ENCODE data around the gene PERM1. TPM values are rescaled to one million over a fixed set of nuclear protein-coding genes. Genes with fewer than 3 reads are reported as not detected.
"Not testable (repeated sequence)": the region's sequence is repeated elsewhere in the genome, so short reads cannot be mapped to it uniquely, and the experiment has no call there.

PERM1 gene
- total RNA-seq, 1 donor from 2014 or later: 170 TPM

GRCh38 chr1:999725-1000356, 17.9 kb upstream of the PERM1 start, which contains the start of gene HES4:
TSS of gene HES4 (minus strand) at chr1:1000097. CDS start at chr1:999973, 124 bp downstream.
- DNase-seq: peak; percentile 96
- intact Hi-C loops (cut with DNase I): no loop called here
- peak; percentile 77 for ATAC-seq (ENCODE audit: poor library complexity)

DNA sequence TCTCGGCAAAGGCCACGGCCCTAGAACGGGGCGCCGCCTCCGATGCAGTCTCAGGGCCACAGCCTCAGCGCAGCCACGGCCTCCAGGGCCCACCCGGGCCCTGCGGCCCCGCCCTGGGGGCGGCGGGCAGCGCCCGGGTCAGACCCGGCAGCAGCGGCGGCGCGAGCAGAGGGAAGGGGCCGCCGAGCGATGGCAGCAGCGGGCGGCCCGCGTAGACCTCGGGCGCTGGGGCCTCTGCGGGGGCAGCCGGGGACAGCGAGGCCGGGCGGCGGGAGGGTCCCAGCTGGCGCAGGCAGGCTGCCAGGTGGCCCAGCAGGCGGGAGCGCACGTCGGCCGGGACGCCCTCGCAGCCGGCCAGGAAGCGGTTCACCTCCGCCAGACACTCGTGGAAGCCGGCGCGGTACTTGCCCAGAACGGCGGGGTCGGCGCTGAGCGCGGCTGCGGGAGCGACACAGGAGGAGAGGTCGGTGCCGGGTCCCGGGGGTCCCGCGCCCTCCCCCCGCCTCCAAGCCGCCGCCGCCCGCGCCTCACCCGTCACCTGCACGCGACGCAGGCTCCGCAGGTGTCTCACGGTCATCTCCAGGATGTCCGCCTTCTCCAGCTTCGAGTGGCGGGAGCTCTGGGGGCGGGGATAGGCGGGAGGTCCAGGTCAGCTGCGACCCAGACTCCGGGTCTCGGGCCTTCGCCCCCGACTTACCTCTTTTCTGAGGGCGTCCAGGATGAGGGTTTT, 17.3 kb upstream of the PERM1 start:
- ATAC-seq (ENCODE audit: poor library complexity) (peak; percentile 2), DNase-seq (no peak)
- intact Hi-C loops (cut with DNase I): no loop called here

- ATAC-seq (ENCODE audit: poor library complexity) (no peak), DNase-seq (no peak)
- intact Hi-C loops (cut with DNase I): no loop called here
These were observed 16.8 kb upstream of the PERM1 start for GRCh38 chr1:998745-998994.

DNA sequence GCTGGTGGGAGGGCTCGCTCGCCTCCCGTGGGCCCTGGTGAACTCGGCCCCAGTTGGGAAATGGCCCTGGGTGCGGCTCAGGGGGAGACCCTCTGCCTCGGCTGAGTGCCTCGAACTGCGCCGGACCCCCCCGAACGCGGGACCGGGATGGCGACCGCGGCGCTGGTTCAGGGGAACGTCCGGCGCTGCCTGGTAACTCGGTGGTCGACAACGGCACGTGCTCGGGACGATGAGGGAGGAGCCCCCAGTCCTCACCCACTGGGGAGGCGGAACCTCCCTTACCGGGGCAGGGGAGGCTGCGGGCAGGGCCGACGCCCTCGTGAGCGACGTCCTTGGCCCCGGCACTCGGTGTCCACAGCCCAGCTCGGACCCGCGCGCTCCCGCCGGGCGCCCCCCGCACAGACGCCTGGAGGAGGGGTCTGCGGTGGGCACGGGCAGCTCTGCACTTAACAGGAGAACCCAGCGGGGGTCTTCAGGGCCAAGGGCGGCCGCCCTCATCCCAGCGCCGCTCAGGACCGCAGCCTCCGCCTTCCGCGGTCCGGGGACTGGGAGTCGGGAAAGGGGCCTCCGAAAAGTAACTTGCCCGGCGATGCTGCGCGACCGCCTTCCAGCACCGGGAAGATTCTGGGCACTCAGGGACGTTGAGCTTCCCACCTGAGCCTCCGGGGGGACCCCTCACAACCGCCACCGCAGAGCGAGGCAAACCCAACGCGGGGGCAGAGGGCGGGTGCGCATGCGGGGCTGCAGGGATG, 16.3 kb upstream of the PERM1 start:
- ATAC-seq (ENCODE audit: poor library complexity) (no peak), DNase-seq (no peak)
- intact Hi-C loops (cut with DNase I): no loop called here

DNA sequence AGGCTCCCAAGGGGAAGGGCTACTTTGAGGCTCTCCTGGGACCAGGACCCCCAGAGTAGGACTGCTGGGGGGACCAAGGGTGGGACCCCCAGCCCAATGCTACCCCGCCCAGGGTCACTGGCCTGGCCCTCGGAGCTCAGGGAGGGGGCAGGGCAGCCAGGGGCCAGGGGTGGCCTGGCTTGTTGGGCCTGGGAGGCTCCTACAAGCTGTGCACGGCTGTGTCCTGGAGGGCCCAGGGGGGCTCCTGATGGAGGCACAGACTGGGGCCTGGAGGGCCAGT, 15.8 kb upstream of the PERM1 start:
- intact Hi-C loops (cut with DNase I): no loop called here
- DNase-seq (no peak), ATAC-seq (ENCODE audit: poor library complexity) (no peak)

DNA sequence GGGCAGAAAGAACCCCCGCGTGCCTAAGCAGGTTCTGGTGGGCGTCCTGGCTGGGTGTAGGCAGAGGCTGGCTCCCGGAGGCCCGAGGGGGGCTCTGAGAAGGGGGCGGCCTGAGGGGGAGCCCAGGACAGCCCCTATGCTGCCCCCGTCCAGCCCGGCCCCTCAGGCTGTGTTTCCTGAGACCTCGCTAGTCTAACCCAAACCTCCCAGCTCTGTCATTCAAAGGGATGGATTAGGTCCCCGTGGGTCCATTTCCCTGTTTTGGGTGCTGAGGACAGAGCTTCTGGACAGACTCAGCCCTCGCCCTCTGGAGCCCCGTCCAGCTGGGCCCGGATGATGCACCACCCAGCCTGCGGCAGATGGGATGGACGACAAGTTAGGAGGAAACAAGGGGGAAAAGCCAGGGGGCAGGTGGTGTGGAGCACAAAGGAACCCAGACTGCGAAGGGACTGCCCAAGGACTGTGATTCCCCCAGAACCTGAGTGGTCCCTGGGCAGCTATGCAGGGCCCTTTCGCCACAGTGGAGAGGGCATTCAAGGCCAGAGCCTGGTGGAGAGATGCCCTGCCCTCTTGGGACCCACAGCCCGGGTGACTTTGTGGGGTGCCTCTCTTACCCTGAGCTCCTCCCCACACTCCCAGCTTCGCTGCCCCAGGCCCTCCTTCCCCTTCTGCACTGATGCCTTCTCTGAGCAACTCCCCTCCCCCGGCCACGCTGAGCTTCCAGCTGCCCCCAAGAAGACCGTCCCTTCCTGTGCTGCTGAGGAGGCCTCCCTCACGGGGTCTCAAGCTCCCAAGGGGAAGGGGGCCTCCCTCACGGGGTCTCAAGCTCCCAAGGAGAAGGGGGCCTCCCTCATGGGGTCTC, 15.2 kb upstream of the PERM1 start:
- DNase-seq: no peak
- ATAC-seq (ENCODE audit: poor library complexity): no peak
- intact Hi-C loops (cut with DNase I): no loop called here

GRCh38 chr1:995665-996633, 14.1 kb upstream of the PERM1 start:
- no peak for DNase-seq
- intact Hi-C loops (cut with DNase I): no loop called here
- no peak for ATAC-seq (ENCODE audit: poor library complexity)

- intact Hi-C loops (cut with DNase I); DNase-seq; ATAC-seq (ENCODE audit: poor library complexity): not testable (repeated sequence)
These were observed 12.7 kb upstream of the PERM1 start for GRCh38 chr1:994546-994945.

- no peak for DNase-seq
- no peak for ATAC-seq (ENCODE audit: poor library complexity)
- intact Hi-C loops (cut with DNase I): no loop called here
These were observed 11.6 kb upstream of the PERM1 start for GRCh38 chr1:993379-993995.

- DNase-seq (no peak), ATAC-seq (ENCODE audit: poor library complexity) (no peak)
- intact Hi-C loops (cut with DNase I): no loop called here
These were observed 10.5 kb upstream of the PERM1 start for GRCh38 chr1:992362-992761.

- intact Hi-C loops (cut with DNase I): no loop called here
These were observed 10.0 kb upstream of the PERM1 start for GRCh38 chr1:991895-992294.

DNA sequence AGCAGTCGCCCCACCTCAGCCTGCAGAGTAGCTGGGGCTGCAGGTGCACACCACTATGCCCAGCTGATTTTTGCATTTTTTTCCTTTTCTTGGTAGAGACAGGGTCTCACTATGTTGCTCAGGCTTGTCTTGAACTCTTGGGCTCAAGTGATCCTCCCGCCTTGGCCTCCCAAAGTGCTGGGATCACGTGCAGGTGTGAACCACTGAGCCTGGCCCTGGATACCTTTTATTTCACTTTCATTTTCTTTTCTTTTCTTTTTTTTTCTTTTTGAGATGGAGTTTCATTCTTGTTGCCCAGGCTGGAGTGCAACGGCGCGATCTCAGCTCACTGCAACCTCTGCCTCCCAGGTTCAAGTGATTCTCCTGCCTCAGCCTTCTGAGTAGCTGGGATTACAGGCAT, 9.4 kb upstream of the PERM1 start:
- intact Hi-C loops (cut with DNase I); ATAC-seq (ENCODE audit: poor library complexity); DNase-seq: not testable (repeated sequence)

More at GRCh38 chr1:991895-992294, 10.0 kb upstream of the PERM1 start:
- ATAC-seq (ENCODE audit: poor library complexity) (no peak), DNase-seq (no peak)

DNA sequence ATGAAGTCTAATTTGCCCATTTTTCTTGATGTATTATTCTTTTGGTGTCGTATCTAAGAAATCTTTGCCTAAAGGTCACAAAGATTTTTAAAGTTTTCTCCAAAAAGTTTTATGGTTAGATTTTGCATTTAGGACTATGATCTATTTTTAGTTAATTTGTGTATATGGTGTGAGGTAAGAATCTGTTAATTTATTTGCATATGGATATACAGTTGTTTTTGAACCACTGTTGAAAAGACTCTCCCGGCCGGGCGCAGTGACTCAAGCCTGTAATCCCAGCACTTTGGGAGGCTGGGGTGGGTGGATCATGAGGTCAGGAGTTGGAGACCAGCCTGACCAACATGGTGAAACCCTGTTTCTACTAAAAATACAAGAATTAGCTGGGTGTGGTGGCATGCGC, 6.2 kb upstream of the PERM1 start:
- intact Hi-C loops (cut with DNase I); ATAC-seq (ENCODE audit: poor library complexity): not testable (repeated sequence)
- peak; percentile 2 for DNase-seq

- intact Hi-C loops (cut with DNase I): loop anchor here (2.0 kb wide), 1 partner anchor 78 kb away; no protein-coding TSS in a partner anchor
- ATAC-seq (ENCODE audit: poor library complexity) (no peak), DNase-seq (no peak)
These were observed 3.2 kb upstream of the PERM1 start for GRCh38 chr1:985126-985525.

GRCh38 chr1:984476-984814, 2.6 kb upstream of the PERM1 start:
- intact Hi-C loops (cut with DNase I): loop anchor here (2.0 kb wide), 1 partner anchor 78 kb away; no protein-coding TSS in a partner anchor
- DNase-seq (no peak), ATAC-seq (ENCODE audit: poor library complexity) (no peak)

GRCh38 chr1:983798-984475, 2.0 kb upstream of the PERM1 start:
- no peak for ATAC-seq (ENCODE audit: poor library complexity)
- intact Hi-C loops (cut with DNase I): loop anchor here (2.0 kb wide), 1 partner anchor 79 kb away; no protein-coding TSS in a partner anchor

GRCh38 chr1:982765-983436, 1.0 kb upstream of the PERM1 start:
- intact Hi-C loops (cut with DNase I): no loop called here
- ATAC-seq (ENCODE audit: poor library complexity): no peak
- no peak for DNase-seq

More at GRCh38 chr1:983798-984475, 2.0 kb upstream of the PERM1 start:
- DNase-seq: peak; percentile 65
